GM12801 (cell line): ENCODE measurements around the gene ANO1.

Experiments used
- TF ChIP-seq, protein P1 (sequence below): IDR thresholded peaks from one replicate; pipeline ENCODE4 v1.5.1; 2011; ENCODE audit warnings: control low read depth; ENCODE audit not compliant: insufficient read length; ENCODE audit errors: extremely low read depth

Gene ANO1

DNA sequence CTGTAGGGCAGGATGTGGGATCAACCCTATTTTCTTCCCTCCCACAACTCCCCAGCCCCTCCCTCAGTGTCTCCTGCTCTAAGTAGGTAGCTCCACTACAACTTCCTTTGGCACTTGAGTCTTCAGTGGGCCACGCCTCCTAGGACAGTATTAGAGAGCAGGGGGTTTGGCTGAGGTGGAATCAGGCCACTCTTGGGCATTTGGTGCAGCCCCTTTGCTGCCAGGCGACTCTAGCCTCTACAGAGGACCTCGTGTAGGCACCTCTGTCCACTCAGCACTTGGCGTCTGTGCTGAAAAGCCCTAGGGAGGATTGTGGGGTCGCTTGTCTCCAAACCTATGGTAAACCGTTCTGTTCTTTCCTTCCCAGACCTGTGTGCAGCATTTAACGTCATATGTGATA lies 127.6 kb downstream of the ANO1 start:
- TF ChIP-seq, protein P1, sequence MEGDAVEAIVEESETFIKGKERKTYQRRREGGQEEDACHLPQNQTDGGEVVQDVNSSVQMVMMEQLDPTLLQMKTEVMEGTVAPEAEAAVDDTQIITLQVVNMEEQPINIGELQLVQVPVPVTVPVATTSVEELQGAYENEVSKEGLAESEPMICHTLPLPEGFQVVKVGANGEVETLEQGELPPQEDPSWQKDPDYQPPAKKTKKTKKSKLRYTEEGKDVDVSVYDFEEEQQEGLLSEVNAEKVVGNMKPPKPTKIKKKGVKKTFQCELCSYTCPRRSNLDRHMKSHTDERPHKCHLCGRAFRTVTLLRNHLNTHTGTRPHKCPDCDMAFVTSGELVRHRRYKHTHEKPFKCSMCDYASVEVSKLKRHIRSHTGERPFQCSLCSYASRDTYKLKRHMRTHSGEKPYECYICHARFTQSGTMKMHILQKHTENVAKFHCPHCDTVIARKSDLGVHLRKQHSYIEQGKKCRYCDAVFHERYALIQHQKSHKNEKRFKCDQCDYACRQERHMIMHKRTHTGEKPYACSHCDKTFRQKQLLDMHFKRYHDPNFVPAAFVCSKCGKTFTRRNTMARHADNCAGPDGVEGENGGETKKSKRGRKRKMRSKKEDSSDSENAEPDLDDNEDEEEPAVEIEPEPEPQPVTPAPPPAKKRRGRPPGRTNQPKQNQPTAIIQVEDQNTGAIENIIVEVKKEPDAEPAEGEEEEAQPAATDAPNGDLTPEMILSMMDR: no peak

DNA sequence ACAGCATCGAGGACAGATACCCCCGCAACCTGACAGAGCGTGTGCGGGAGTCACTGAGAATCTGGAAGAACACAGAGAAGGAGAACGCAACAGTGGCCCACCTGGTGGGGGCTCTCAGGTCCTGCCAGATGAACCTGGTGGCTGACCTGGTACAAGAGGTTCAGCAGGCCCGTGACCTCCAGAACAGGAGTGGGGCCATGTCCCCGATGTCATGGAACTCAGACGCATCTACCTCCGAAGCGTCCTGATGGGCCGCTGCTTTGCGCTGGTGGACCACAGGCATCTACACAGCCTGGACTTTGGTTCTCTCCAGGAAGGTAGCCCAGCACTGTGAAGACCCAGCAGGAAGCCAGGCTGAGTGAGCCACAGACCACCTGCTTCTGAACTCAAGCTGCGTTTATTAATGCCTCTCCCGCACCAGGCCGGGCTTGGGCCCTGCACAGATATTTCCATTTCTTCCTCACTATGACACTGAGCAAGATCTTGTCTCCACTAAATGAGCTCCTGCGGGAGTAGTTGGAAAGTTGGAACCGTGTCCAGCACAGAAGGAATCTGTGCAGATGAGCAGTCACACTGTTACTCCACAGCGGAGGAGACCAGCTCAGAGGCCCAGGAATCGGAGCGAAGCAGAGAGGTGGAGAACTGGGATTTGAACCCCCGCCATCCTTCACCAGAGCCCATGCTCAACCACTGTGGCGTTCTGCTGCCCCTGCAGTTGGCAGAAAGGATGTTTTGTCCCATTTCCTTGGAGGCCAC lies 128.3 kb downstream of the ANO1 start:
- TF ChIP-seq, protein P1: no peak

DNA sequence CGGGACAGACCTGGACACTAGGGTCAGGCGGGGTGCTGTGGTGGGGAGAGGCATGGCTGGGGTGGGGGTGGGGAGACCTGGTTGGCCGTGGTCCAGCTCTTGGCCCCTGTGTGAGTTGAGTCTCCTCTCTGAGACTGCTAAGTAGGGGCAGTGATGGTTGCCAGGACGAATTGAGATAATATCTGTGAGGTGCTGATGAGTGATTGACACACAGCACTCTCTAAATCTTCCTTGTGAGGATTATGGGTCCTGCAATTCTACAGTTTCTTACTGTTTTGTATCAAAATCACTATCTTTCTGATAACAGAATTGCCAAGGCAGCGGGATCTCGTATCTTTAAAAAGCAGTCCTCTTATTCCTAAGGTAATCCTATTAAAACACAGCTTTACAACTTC lies 128.9 kb downstream of the ANO1 start:
- TF ChIP-seq, protein P1: no peak

DNA sequence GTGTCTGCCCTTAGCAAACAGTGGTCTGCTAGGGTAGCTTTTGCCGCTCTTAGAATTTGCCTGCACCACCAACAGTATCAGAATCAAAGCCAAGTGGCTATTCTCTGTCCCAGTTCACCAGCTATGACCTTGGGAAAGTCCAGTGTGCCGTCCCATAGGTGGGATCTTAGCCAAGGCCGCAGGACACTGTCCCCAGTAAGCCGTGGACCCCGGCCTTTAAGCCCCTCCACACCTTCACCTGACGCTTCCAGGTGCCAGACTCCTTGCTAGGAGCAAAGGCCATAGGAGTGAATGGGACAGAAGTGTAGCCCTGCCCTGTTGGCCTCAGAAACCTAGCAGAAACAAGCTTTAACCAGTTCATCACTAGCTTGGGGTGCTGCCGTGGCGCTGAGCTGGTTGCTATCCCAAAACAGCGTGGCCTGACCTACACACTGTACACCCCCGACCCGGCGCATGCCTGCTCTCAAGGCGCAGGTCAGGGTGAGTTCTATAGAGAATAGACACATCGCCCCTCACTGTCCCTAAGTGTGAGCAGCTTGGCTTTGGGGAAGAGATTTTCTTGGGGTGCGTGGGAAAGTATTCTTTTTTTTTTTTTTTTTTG lies 129.5 kb downstream of the ANO1 start:
- TF ChIP-seq, protein P1: no peak

DNA sequence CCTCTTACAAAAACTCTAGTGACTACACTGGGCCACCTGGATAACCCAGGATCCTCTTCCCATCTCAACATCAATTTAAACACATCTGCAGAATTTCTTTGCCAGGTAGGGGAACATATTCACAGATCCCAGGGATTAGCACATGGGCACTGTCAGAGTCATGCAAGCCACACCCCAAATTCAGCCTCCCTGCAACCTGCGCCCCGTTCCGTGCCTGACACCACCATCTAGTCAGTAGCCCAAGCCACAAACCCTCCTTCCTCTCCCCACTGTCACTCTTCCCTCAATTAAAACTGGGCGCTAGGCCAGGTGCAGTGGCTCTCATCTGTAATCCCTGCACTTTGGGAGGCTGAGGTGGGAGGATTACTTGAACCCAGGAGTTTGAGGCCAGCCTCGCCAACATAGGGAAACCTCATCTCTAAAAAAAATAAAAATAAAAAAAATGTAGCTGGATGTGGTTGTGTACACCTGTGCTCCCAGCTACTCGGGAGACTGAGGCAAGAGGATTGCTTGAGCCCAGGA lies 131.3 kb downstream of the ANO1 start:
- TF ChIP-seq, protein P1: no peak

DNA sequence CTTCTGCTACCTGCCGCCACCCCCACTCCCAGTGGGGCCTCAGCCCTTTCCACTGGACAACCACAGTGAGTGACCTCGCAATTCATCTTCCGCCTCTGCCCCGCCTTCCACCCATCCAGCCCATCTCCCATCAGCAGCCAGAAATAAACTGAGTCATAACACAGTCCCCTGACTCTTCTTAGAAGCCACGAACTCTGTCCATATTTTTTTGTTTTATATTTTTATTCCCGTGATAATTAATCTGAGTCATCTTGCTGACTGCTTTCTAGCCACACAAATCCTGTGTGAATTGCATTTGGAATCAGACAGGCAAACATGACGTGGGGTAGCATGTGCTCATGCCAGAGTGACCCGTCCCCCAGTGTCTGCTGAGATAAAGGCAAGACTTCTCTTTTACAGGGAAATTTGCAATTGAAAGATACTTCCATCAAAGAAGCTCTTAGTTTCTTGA lies 132.0 kb downstream of the ANO1 start:
- TF ChIP-seq, protein P1: no peak

DNA sequence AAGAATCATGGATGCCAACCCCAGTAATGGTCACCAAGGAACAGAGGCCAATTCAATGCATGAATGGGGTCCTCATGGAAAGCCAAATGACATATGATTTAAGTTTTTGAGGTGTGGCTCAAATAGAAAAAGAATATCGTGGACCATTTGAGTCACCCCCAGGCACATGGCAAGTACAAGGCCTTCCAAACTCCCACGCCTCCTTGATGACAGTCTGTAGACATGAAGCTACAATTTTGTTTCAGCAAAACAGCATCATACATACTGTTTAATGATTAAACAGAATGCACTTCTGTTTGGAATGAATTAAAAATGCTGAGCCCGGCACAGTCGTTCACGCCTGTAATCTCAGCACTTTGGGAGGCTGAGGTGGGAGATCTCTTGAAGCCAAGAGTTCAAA lies 132.4 kb downstream of the ANO1 start:
- TF ChIP-seq, protein P1: no peak
